Measurements from ENCODE around the gene DUSP12.

GRCh38 chr1:161743231-161743630, 6.4 kb upstream of the DUSP12 start:
- no peak for TF ChIP-seq CTCF (IDR thresholded peaks at IDR 0.05)
- no peak for TF ChIP-seq POLR2A (IDR thresholded peaks at IDR 0.05)

Data from vagina (tissue), 2 donors.